ENCODE data around the gene HOXB8.

Gene HOXB8

DNA sequence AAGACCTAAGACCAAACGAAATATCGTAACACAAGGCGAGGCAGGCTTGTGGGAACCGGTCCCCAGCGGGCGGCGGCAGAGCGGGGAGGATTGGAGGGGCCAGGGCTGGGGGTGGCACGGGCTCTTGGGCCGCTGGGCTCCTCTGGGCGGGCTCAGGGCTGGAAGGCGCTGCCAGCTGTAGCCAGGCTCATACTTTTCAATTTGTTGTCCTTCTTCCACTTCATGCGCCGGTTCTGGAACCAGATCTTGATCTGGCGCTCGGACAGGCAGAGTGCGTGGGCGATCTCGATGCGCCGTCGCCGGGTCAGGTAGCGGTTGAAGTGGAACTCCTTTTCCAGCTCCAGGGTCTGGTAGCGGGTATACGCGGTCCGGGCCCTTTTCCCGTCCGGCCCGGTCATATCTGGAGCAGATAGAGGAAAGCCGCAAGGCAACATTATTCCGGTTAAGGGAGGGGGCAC lies 23.0 kb downstream of the HOXB8 start:
- Histone ChIP-seq H3K9me3 (ENCODE audit: control insufficient read depth in 2 of 2, low read length in 2 of 2) (no peaks in the 10 kb centered on the region), H3K9ac (ENCODE audit: low read length in 2 of 2) (no peak overlapping the region), H3K27me3 (ENCODE audit: control insufficient read depth in 1 of 2, insufficient read depth in 2 of 2, low read length in 2 of 2) (peaks cover 28 to 82% of the 10 kb centered on the region in 2 donors), H3K4me1 (ENCODE audit: control insufficient read depth, insufficient read depth, low read length) (peaks cover 46% of the 10 kb centered on the region), H3K4me3 (ENCODE audit: low read length in 2 of 2) (peak overlapping the region in 1 of 2 donors; percentile 79), H3K36me3 (ENCODE audit: control insufficient read depth in 2 of 2, insufficient read depth in 2 of 2, low read length in 2 of 2) (no peaks in the 10 kb centered on the region), H3K27ac (ENCODE audit: low read length) (no peak overlapping the region)

DNA sequence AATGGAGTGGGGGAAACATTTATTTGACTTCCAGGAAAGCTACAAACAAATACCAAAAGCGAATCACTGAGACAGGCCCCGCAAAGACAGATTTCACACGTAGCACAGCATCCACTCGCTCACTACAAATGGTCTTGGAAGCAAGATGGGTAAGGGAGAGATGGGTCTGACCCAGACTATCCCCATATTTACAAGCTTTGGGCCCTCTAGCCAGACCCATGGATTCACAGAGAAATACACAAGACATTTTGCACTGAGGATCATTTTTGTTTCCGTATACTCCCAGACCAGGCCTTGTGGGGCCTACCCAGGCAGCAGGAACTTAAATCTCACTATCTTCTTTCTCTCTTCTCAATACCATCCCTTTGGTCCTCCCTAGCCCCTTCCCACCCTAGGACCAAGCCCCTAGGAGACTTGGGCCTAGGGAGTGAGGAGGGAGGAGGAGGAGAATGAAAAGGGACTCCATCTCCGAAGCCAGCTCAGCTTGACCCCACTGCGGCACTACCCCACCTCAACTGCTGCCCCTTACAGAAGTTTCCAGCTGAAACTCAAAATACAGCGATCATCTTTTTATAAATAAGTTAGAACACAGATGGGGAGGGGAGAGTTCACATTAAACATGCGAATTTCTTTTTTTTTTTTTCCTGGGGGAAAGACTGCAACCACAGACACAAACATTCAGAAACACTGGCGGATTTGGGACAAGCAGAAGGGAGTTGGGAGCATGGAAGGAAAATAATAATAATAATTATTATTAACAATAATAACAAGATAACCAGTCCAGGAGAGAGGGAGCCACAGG lies 23.6 kb downstream of the HOXB8 start:
- H3K4me1 ChIP-seq (ENCODE audit: control insufficient read depth, insufficient read depth, low read length) = peaks cover 44% of the 10 kb centered on the region
- no peaks in the 10 kb centered on the region for H3K36me3 ChIP-seq (ENCODE audit: control insufficient read depth in 2 of 2, insufficient read depth in 2 of 2, low read length in 2 of 2)
- H3K27me3 ChIP-seq (ENCODE audit: control insufficient read depth in 1 of 2, insufficient read depth in 2 of 2, low read length in 2 of 2) = peaks cover 22 to 75% of the 10 kb centered on the region in 2 donors
- H3K9me3 ChIP-seq (ENCODE audit: control insufficient read depth in 2 of 2, low read length in 2 of 2) = no peaks in the 10 kb centered on the region
- H3K4me3 ChIP-seq (ENCODE audit: low read length in 2 of 2) = peak overlapping the region in 1 of 2 donors; percentile 79
- peak overlapping the region in 1 of 2 donors; percentile 55 for H3K9ac ChIP-seq (ENCODE audit: low read length in 2 of 2)
- peak overlapping the region; percentile 37 for H3K27ac ChIP-seq (ENCODE audit: low read length)

DNA sequence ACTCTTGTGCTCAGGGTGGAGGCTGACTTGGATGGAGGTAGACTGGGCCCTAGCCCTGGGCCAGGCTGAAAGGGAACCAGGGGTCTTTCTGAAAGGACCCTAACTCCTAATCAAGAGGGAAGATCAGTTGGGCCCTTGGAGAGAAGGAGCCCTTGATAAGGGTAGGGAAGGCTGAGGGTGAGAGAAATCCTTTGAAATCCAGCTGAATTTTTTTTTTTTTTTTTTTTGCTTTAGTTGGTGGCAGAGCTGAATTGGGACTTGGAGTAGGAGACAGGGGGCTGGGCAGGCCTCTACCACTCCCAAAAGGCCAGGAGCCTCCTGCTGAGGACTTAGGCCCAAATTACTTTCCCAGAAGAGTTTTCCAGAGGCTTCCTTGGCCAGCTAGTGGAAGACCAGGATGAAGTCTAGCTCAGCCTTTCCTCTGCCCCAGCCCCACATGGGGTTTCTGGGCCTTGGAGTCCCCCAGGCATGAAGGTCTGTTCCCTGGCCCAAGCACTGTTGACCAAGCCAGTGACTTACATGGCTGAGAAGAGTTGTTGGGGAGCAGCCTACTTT lies 24.4 kb downstream of the HOXB8 start:
- Histone ChIP-seq H3K4me3 (ENCODE audit: low read length in 2 of 2) (peak overlapping the region in 1 of 2 donors; percentile 65), H3K27me3 (ENCODE audit: control insufficient read depth in 1 of 2, insufficient read depth in 2 of 2, low read length in 2 of 2) (peaks cover 15 to 71% of the 10 kb centered on the region in 2 donors), H3K36me3 (ENCODE audit: control insufficient read depth in 2 of 2, insufficient read depth in 2 of 2, low read length in 2 of 2) (no peaks in the 10 kb centered on the region), H3K4me1 (ENCODE audit: control insufficient read depth, insufficient read depth, low read length) (peaks cover 46% of the 10 kb centered on the region), H3K27ac (ENCODE audit: low read length) (peak overlapping the region; percentile 31), H3K9ac (ENCODE audit: low read length in 2 of 2) (peak overlapping the region in 1 of 2 donors; percentile 51), H3K9me3 (ENCODE audit: control insufficient read depth in 2 of 2, low read length in 2 of 2) (no peaks in the 10 kb centered on the region)

DNA sequence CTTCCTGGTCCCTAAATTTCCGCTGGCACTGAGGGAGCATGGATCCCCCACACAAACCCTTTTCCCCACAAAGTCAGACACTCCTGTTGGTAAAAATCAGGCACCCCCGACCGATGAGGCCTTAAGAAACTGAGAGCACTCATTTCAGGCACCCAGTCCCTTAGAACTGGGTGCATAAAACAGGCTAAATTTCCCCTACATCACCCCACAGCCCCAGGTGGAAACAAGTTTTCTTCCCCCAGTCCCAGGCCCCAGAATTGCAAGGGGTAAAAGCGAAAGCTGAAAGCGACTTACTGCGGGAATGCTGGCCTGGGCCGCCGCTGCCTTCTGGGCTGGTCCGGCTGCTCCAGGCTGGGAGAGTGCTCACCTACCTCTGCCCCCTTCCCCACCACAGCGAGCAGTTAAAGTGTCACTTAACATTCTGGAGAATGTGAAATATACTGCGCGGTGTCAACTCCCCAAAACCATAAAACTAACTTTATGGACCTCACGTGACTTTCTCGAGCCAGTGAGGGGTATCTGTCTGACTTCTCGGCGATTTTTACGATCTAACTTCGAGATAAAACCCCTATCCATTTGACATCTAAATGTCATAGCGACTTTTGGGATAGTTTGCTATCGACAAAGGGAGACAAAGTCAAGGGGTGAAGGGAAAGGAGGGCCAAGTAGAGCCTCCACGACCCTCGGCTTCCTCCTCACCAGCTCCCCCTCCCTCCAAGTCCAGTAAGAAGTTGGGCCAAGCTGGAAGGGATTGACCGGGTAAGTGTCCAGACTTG lies 25.1 kb downstream of the HOXB8 start, which contains the start of gene HOXB3:
HOXB3 (minus strand) TSS at position 411 of the 776 bp plus-strand sequence. CDS start 37,767 bp downstream, outside the sequence.
- H3K9ac ChIP-seq (ENCODE audit: low read length in 2 of 2) = peak within 1 kb of the TSS in 1 of 2 donors; percentile 51
- H3K27me3 ChIP-seq (ENCODE audit: control insufficient read depth in 1 of 2, insufficient read depth in 2 of 2, low read length in 2 of 2) = peaks cover 10 to 65% of the 10 kb centered on the region in 2 donors
- H3K36me3 ChIP-seq (ENCODE audit: control insufficient read depth in 2 of 2, insufficient read depth in 2 of 2, low read length in 2 of 2) = no peaks in the 10 kb centered on the region
- peak within 1 kb of the TSS; percentile 16 to 65 for H3K4me3 ChIP-seq (ENCODE audit: low read length in 2 of 2)
- peaks cover 50% of the 10 kb centered on the region for H3K4me1 ChIP-seq (ENCODE audit: control insufficient read depth, insufficient read depth, low read length)
- H3K9me3 ChIP-seq (ENCODE audit: control insufficient read depth in 2 of 2, low read length in 2 of 2) = no peaks in the 10 kb centered on the region
- H3K27ac ChIP-seq (ENCODE audit: low read length) = peak within 1 kb of the TSS; percentile 37

GRCh38 chr17:48589060-48589830 lies 25.8 kb downstream of the HOXB8 start:
- H3K4me3 ChIP-seq (ENCODE audit: low read length in 2 of 2) = peak overlapping the region; percentile 16 to 65
- H3K9me3 ChIP-seq (ENCODE audit: control insufficient read depth in 2 of 2, low read length in 2 of 2) = no peaks in the 10 kb centered on the region
- H3K27ac ChIP-seq (ENCODE audit: low read length) = peak overlapping the region; percentile 31
- H3K9ac ChIP-seq (ENCODE audit: low read length in 2 of 2) = peak overlapping the region in 1 of 2 donors; percentile 47
- no peaks in the 10 kb centered on the region for H3K36me3 ChIP-seq (ENCODE audit: control insufficient read depth in 2 of 2, insufficient read depth in 2 of 2, low read length in 2 of 2)
- peaks cover 51% of the 10 kb centered on the region for H3K4me1 ChIP-seq (ENCODE audit: control insufficient read depth, insufficient read depth, low read length)
- H3K27me3 ChIP-seq (ENCODE audit: control insufficient read depth in 1 of 2, insufficient read depth in 2 of 2, low read length in 2 of 2) = peaks cover 5 to 57% of the 10 kb centered on the region in 2 donors

DNA sequence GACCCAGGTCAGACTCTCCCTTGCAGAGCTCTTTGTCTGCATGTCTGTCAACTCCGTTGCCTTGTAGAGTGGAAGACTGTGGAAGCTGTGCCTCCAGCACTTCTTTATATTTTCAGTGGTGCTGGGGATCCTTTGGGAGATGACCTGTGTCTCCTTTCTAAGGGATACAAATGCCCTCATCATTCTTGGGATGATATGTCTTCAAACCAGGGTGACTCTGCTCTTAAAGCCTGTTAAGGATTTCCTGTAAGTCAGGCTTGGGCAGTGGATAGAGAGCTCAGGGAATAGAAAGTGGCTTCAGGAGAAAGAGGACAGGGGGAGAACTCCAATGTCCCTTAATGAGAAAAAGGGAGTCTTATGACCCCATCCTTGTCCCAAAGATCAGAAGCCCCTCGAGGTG lies 26.6 kb downstream of the HOXB8 start:
- no peaks in the 10 kb centered on the region for H3K9me3 ChIP-seq (ENCODE audit: control insufficient read depth in 2 of 2, low read length in 2 of 2)
- H3K36me3 ChIP-seq (ENCODE audit: control insufficient read depth in 2 of 2, insufficient read depth in 2 of 2, low read length in 2 of 2) = no peaks in the 10 kb centered on the region
- no peak overlapping the region for H3K27ac ChIP-seq (ENCODE audit: low read length)
- peaks cover 5 to 55% of the 10 kb centered on the region in 2 donors for H3K27me3 ChIP-seq (ENCODE audit: control insufficient read depth in 1 of 2, insufficient read depth in 2 of 2, low read length in 2 of 2)
- peak overlapping the region in 1 of 2 donors; percentile 22 for H3K9ac ChIP-seq (ENCODE audit: low read length in 2 of 2)
- H3K4me1 ChIP-seq (ENCODE audit: control insufficient read depth, insufficient read depth, low read length) = peaks cover 53% of the 10 kb centered on the region
- H3K4me3 ChIP-seq (ENCODE audit: low read length in 2 of 2) = peak overlapping the region in 1 of 2 donors; percentile 49

DNA sequence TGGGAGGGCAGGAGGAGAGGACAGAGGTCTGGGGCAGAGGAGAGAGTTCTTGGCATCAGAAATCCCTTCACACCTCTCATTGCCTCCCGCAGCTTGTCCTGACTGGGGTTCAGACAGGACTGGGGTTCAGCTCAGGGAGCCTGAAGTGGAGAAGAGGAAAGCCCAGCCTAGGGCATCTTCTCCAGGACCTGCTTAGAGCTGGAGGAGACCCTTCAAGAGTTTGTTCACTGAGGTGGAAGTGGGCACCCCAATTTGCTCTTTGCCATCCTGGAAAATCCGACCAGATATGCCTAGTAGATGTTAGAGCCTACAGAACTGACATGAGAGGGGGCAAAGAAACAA lies 27.0 kb downstream of the HOXB8 start:
- H3K27ac ChIP-seq (ENCODE audit: low read length) = peak overlapping the region; percentile 85
- peak overlapping the region in 1 of 2 donors; percentile 49 for H3K4me3 ChIP-seq (ENCODE audit: low read length in 2 of 2)
- H3K4me1 ChIP-seq (ENCODE audit: control insufficient read depth, insufficient read depth, low read length) = peaks cover 53% of the 10 kb centered on the region
- H3K9me3 ChIP-seq (ENCODE audit: control insufficient read depth in 2 of 2, low read length in 2 of 2) = no peaks in the 10 kb centered on the region
- peaks cover 2 to 53% of the 10 kb centered on the region in 2 donors for H3K27me3 ChIP-seq (ENCODE audit: control insufficient read depth in 1 of 2, insufficient read depth in 2 of 2, low read length in 2 of 2)
- H3K36me3 ChIP-seq (ENCODE audit: control insufficient read depth in 2 of 2, insufficient read depth in 2 of 2, low read length in 2 of 2) = no peaks in the 10 kb centered on the region
- peak overlapping the region in 1 of 2 donors; percentile 21 for H3K9ac ChIP-seq (ENCODE audit: low read length in 2 of 2)

GRCh38 chr17:48587276-48588073 lies 27.6 kb downstream of the HOXB8 start:
- H3K9ac ChIP-seq (ENCODE audit: low read length in 2 of 2) = peak overlapping the region in 1 of 2 donors; percentile 21
- no peaks in the 10 kb centered on the region for H3K36me3 ChIP-seq (ENCODE audit: control insufficient read depth in 2 of 2, insufficient read depth in 2 of 2, low read length in 2 of 2)
- peaks cover 2 to 55% of the 10 kb centered on the region in 2 donors for H3K27me3 ChIP-seq (ENCODE audit: control insufficient read depth in 1 of 2, insufficient read depth in 2 of 2, low read length in 2 of 2)
- H3K4me3 ChIP-seq (ENCODE audit: low read length in 2 of 2) = peak overlapping the region in 1 of 2 donors; percentile 97
- H3K9me3 ChIP-seq (ENCODE audit: control insufficient read depth in 2 of 2, low read length in 2 of 2) = no peaks in the 10 kb centered on the region
- H3K27ac ChIP-seq (ENCODE audit: low read length) = peak overlapping the region; percentile 85
- H3K4me1 ChIP-seq (ENCODE audit: control insufficient read depth, insufficient read depth, low read length) = peaks cover 53% of the 10 kb centered on the region

- Histone ChIP-seq H3K4me1 (ENCODE audit: control insufficient read depth, insufficient read depth, low read length) (peaks cover 50% of the 10 kb centered on the region), H3K9ac (ENCODE audit: low read length in 2 of 2) (peak overlapping the region in 1 of 2 donors; percentile 81), H3K27ac (ENCODE audit: low read length) (peak overlapping the region; percentile 85), H3K27me3 (ENCODE audit: control insufficient read depth in 1 of 2, insufficient read depth in 2 of 2, low read length in 2 of 2) (peaks cover 2 to 55% of the 10 kb centered on the region in 2 donors), H3K9me3 (ENCODE audit: control insufficient read depth in 2 of 2, low read length in 2 of 2) (no peaks in the 10 kb centered on the region), H3K36me3 (ENCODE audit: control insufficient read depth in 2 of 2, insufficient read depth in 2 of 2, low read length in 2 of 2) (no peaks in the 10 kb centered on the region), H3K4me3 (ENCODE audit: low read length in 2 of 2) (peak overlapping the region; percentile 88 to 97)
These were observed 28.5 kb downstream of the HOXB8 start for GRCh38 chr17:48586355-48587258.

Measured in stomach smooth muscle (tissue), 2 donors.